ENCODE data around the gene ADAMTSL4. TPM values are rescaled to one million over a fixed set of nuclear protein-coding genes. Genes with fewer than 3 reads are reported as not detected.
"Not testable (repeated sequence)": the region's sequence is repeated elsewhere in the genome, so short reads cannot be mapped to it uniquely, and the experiment has no call there.

ADAMTSL4 gene
- total RNA-seq, 1 experiment from 2014 or later, result 9.5 TPM

DNA sequence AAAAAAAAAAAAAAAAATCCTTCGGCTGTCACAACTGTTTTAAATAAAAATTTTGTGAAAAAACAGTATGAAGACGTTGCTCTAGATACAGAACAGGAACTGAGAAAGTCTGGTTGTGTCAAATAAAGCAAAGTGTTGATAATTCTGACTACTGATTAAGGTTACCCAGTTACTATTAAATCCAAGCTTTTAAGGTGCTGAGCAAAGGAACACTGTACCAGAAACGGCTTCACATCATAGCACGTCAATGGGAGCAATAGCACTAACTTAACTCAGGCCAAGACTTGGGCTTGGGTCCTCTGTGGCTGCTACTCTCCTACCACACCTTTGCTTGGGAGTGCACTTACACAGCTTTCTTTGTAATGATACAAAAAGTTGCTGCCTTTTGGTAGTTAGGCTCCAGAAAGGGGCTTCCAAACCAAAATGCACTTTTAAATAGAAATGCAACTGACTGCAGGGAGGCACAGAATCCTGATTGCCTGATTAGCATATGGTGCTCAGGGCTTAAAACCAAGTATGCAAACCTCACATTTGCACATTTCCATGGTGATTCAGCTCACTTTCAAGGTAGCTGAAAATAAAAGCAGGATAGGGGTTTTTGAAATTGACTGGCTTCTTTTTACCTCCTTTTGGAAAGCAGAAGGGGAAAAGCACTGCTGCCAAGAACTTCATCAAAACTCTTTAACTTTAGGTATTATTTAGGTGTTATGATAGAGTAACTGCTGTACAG, 23.9 kb downstream of the ADAMTSL4 start:
- 0 out of 2 replicates have a peak, but pooled peaks have one; percentile 1 for TF ChIP-seq POLR2AphosphoS5 (IDR thresholded peaks at IDR 0.05; ENCODE audit: low read depth, low read length)
- TF ChIP-seq, protein P1, sequence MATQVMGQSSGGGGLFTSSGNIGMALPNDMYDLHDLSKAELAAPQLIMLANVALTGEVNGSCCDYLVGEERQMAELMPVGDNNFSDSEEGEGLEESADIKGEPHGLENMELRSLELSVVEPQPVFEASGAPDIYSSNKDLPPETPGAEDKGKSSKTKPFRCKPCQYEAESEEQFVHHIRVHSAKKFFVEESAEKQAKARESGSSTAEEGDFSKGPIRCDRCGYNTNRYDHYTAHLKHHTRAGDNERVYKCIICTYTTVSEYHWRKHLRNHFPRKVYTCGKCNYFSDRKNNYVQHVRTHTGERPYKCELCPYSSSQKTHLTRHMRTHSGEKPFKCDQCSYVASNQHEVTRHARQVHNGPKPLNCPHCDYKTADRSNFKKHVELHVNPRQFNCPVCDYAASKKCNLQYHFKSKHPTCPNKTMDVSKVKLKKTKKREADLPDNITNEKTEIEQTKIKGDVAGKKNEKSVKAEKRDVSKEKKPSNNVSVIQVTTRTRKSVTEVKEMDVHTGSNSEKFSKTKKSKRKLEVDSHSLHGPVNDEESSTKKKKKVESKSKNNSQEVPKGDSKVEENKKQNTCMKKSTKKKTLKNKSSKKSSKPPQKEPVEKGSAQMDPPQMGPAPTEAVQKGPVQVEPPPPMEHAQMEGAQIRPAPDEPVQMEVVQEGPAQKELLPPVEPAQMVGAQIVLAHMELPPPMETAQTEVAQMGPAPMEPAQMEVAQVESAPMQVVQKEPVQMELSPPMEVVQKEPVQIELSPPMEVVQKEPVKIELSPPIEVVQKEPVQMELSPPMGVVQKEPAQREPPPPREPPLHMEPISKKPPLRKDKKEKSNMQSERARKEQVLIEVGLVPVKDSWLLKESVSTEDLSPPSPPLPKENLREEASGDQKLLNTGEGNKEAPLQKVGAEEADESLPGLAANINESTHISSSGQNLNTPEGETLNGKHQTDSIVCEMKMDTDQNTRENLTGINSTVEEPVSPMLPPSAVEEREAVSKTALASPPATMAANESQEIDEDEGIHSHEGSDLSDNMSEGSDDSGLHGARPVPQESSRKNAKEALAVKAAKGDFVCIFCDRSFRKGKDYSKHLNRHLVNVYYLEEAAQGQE (IDR thresholded peaks at IDR 0.05; ENCODE audit: insufficient read depth in 1 of 2, low read depth in 2 of 2, low read length in 1 of 2), result no peak
- no peaks in the 10 kb centered on the region for H3K9me3 ChIP-seq (ENCODE audit: control insufficient read depth, insufficient read depth, low read depth, low read length)
- peaks cover 58% of the 10 kb centered on the region for H3K4me1 ChIP-seq (ENCODE audit: control insufficient read depth, insufficient read depth, low read length)
- H3K36me3 ChIP-seq (ENCODE audit: control insufficient read depth, insufficient read depth, low read length), result peaks cover 46% of the 10 kb centered on the region
- DNase-seq (ENCODE audit: low read depth, low spot score) (no peak), ATAC-seq (no peak)
- H3K4me3 ChIP-seq (ENCODE audit: low read depth in 2 of 2, low read length in 2 of 2), result peak overlapping the region in 1 of 2 experiments; percentile 1; a peak in 1 of 4 replicates
- ChIA-PET CTCF (no interaction called here), POLR2A (interaction anchor here (0.7 to 2.9 kb wide), 2 partner anchors 10 to 308 kb away, joined by 3 to 13 read pairs; no protein-coding TSS in a partner anchor)
- BruUV-seq (replicated peaks), result no TSS peak
- intact Hi-C loops (cut with micrococcal nuclease; ENCODE audit: unreplicated experiment), result no loop called here
- H3K27ac ChIP-seq (ENCODE audit: low read length), result peak overlapping the region; percentile 51
- no peaks in the 10 kb centered on the region for H3K27me3 ChIP-seq (ENCODE audit: control insufficient read depth, insufficient read depth, low read length)
- in situ Hi-C loops (cut with HindIII; ENCODE audit: low pct_unique_long_range_greater_than_20kb, low sequenced_read_pairs), result no loop called here

DNA sequence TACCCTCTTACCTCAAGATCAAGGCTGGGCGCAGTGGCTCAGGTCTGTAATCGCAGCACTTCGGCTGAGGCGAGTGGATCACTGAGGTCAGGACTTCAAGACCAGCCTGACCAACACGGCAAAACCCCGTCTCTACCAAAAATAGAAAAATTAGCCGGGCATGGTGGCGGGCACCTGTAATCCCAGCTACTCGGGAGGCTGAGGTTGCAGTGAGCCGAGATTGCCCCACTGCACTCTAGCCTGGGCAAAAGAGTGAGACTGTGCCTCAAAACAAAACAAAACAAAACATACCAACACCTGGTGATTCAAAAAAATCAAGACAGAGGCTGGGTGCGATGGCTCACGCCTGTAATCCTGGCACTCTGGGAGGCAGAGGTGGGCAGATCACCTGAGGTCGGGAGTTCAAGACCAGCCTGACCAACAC, 24.5 kb downstream of the ADAMTSL4 start:
- H3K4me3 ChIP-seq (ENCODE audit: low read depth in 2 of 2, low read length in 2 of 2); CTCF ChIA-PET; in situ Hi-C loops (cut with HindIII; ENCODE audit: low pct_unique_long_range_greater_than_20kb, low sequenced_read_pairs); H3K27me3 ChIP-seq (ENCODE audit: control insufficient read depth, insufficient read depth, low read length); DNase-seq (ENCODE audit: low read depth, low spot score); intact Hi-C loops (cut with micrococcal nuclease; ENCODE audit: unreplicated experiment); BruUV-seq (replicated peaks); H3K9me3 ChIP-seq (ENCODE audit: control insufficient read depth, insufficient read depth, low read depth, low read length); ATAC-seq: not testable (repeated sequence)
- Histone ChIP-seq H3K36me3 (ENCODE audit: control insufficient read depth, insufficient read depth, low read length) (peaks cover 51% of the 10 kb centered on the region), H3K4me1 (ENCODE audit: control insufficient read depth, insufficient read depth, low read length) (peaks cover 52% of the 10 kb centered on the region), H3K27ac (ENCODE audit: low read length) (peak overlapping the region; percentile 51; the same call in 1 of the 2 replicates)
- POLR2A ChIA-PET, result interaction anchor here (2.9 kb wide), 1 partner anchor 11 kb away, joined by 13 read pairs; no protein-coding TSS in a partner anchor

DNA sequence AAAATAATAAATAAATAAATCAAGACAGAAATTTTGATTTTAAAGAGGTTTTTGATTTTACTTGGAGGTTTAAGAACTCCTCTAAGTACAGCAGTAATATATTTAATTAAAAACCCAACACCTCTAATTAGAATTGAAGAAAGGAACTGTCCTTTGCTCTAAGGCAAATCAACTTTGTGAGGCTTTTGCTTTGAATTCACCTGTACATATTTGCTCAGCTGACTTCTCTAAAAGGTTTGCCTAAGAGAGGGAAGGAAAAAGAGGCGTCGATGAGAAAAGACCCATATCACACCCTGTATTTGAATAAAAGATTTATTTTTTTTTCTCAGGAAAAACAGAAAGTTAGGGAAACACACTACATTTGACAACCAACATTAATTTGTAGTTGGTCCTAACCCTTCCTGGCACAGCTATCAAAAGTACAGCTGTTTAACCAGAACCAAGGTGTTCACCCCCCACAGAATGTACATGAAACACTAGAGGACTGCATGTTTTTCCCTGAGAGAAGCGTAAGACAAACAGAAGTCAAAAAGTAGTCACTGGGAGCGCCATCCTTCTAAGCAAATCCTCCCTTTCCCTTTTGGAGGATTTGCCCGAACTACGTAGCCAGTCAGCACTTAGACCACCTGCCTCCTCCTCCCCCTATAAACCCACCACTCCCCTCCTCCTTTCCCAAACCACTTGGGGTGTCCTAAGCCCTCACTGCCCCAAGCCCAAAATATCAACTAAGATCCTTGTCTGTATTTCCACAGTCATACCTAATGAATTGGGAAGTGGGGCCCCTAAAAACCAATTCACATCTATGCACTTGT, 25.3 kb downstream of the ADAMTSL4 start:
- Histone ChIP-seq H3K4me3 (ENCODE audit: low read depth in 2 of 2, low read length in 2 of 2) (peak overlapping the region; percentile 99 to 100), H3K27me3 (ENCODE audit: control insufficient read depth, insufficient read depth, low read length) (no peaks in the 10 kb centered on the region), H3K36me3 (ENCODE audit: control insufficient read depth, insufficient read depth, low read length) (peaks cover 53% of the 10 kb centered on the region), H3K4me1 (ENCODE audit: control insufficient read depth, insufficient read depth, low read length) (peaks cover 44% of the 10 kb centered on the region), H3K9me3 (ENCODE audit: control insufficient read depth, insufficient read depth, low read depth, low read length) (no peaks in the 10 kb centered on the region), H3K27ac (ENCODE audit: low read length) (peak overlapping the region; percentile 64)
- ATAC-seq, result no peak
- DNase-seq (ENCODE audit: low read depth, low spot score), result no peak
- ChIA-PET POLR2A (interaction anchor here (0.6 to 0.8 kb wide), 2 partner anchors 11 to 347 kb away, joined by 4 read pairs; no protein-coding TSS in a partner anchor), CTCF (interaction anchor here (0.6 kb wide), 1 partner anchor 636 kb away, joined by 3 read pairs; no protein-coding TSS in a partner anchor)
- BruUV-seq (replicated peaks), result no TSS peak
- in situ Hi-C loops (cut with HindIII; ENCODE audit: low pct_unique_long_range_greater_than_20kb, low sequenced_read_pairs) (no loop called here), intact Hi-C loops (cut with micrococcal nuclease; ENCODE audit: unreplicated experiment) (loop anchor here (5.0 kb wide), 1 partner anchor 38 kb away; no protein-coding TSS in a partner anchor)
- TF ChIP-seq POLR2AphosphoS5 (IDR thresholded peaks at IDR 0.05; ENCODE audit: low read depth, low read length), result no peak
- TF ChIP-seq, protein P2, sequence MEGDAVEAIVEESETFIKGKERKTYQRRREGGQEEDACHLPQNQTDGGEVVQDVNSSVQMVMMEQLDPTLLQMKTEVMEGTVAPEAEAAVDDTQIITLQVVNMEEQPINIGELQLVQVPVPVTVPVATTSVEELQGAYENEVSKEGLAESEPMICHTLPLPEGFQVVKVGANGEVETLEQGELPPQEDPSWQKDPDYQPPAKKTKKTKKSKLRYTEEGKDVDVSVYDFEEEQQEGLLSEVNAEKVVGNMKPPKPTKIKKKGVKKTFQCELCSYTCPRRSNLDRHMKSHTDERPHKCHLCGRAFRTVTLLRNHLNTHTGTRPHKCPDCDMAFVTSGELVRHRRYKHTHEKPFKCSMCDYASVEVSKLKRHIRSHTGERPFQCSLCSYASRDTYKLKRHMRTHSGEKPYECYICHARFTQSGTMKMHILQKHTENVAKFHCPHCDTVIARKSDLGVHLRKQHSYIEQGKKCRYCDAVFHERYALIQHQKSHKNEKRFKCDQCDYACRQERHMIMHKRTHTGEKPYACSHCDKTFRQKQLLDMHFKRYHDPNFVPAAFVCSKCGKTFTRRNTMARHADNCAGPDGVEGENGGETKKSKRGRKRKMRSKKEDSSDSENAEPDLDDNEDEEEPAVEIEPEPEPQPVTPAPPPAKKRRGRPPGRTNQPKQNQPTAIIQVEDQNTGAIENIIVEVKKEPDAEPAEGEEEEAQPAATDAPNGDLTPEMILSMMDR (IDR thresholded peaks at IDR 0.05), result no peak
- TF ChIP-seq TCF7L2 (IDR thresholded peaks at IDR 0.05; ENCODE audit: low read depth, low read length), result no peak
- no peak for TF ChIP-seq SIN3A (IDR thresholded peaks at IDR 0.05; ENCODE audit: borderline replicate concordance, insufficient read depth, low read depth, low read length)
- TF ChIP-seq, protein P1 (IDR thresholded peaks at IDR 0.05; ENCODE audit: insufficient read depth in 1 of 2, low read depth in 2 of 2, low read length in 1 of 2), result no peak

Data from Panc1 (cell line).